GM21367 (cell line): Measurements from ENCODE around the gene GPC3.
"Not testable (repeated sequence)": the region's sequence is repeated elsewhere in the genome, so short reads cannot be mapped to it uniquely, and the experiment has no call there.

Source experiments
- ATAC-seq: cut with Tn5 transposase; IDR thresholded peaks from one replicate; pipeline ENCODE4 v1.9.1; 2021; ENCODE audit not compliant: unreplicated experiment

Gene GPC3

DNA sequence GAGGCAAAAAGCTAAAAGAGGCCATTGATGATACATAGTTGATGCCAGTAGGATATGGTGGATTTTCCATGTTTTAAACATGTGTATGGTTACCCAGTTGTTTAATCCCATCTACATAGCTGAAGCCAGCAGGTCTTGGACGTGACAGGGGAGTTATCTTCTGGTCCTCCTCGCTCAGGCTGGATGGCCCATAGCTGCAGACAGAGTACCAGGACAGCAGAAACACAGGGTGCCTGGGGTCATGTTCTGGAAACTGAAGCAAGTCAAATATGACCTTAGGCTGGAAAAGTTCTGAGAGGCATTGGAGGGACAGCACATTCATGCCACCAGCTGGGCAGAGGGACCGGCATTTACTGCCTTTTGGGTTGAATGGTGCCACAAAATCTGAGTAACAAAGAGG is 452.1 kb downstream of the GPC3 start:
- no peak for ATAC-seq

GRCh38 chrX:133530960-133531359 is 454.4 kb downstream of the GPC3 start:
- ATAC-seq = no peak

- ATAC-seq = no peak
Measured at GRCh38 chrX:133529578-133529977, 455.8 kb downstream of the GPC3 start.

- no peak for ATAC-seq
Measured at GRCh38 chrX:133527825-133528224, 457.6 kb downstream of the GPC3 start.

GRCh38 chrX:133527415-133527814 is 458.0 kb downstream of the GPC3 start:
- ATAC-seq = no peak

DNA sequence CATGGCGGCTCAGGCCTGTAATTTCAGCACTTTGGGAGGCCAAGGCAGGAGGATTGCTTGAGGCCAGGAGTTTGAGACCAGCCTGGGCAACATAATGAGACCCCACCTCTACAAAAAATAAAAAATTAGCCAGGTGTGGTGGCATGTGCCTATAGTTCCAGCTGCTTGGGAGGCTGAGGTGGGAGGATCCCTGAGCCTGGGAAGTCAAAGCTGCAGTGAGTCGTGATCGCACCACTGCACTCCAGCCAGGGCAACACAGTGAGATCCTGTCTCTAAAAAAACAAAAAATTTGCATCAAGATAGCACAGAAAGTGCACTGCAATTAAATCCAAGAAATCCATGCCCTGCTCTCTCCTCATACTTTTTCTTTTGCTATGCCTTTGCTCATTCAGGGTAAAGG is 458.6 kb downstream of the GPC3 start:
- ATAC-seq = not testable (repeated sequence)

DNA sequence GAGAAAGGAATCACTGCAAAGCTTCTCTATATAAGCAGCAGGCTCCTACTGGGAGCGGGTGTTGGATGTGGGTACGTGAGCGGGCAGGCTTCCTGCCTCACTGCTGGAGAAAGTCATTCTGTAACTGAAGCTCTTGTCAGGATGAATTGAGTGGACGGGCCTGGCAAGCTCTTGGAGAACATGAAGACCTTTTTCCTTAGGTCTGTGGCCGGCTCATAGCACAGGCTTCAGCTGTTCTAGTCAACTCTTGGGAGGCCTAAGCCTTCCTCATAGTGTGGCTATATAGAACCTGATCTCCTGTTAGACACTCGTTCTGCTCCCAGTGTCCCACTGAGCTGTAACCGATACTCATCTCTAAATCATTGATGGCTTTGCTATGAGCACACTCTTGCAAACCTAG is 461.9 kb downstream of the GPC3 start:
- ATAC-seq = no peak

GRCh38 chrX:133523081-133523487 is 462.3 kb downstream of the GPC3 start:
- no peak for ATAC-seq

DNA sequence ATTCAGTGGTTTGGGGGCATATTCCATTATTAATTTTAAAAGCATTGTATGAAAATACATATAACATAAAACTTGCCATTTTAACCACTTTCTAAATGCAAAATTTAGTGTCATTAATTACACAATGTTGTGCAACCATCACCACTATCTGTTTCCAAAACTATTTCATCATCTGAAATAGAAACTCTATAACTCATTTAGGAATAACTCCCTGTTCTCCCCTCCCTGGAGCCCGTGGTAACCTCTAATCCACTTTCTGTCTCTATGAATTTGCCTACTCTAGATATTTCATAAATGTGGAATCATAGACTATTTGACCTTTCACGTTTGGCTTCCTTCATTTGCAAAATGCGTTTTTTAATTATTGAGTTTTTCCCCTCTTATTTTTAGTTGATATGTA is 468.7 kb downstream of the GPC3 start:
- no peak for ATAC-seq

- ATAC-seq = no peak
Measured at GRCh38 chrX:133514486-133514885, 470.9 kb downstream of the GPC3 start.

DNA sequence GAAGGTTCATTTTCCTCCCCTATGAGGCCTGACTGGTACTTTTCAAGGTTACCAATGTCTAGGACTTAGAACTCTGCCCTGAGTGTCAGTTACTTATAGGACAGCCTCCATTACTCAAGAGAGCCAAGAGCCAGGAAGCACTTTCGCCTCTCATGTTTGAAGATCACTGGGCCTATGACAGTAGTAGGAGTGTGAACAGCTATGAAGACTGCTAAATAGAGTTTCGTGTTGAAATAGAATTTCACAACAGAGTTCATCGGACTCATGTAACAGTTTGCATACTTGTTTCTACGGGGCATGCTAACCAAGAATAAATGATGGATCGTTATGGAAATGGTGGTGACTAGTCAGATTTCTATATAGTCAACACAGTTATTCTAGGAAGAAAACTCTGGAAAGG is 472.3 kb downstream of the GPC3 start:
- ATAC-seq = no peak

DNA sequence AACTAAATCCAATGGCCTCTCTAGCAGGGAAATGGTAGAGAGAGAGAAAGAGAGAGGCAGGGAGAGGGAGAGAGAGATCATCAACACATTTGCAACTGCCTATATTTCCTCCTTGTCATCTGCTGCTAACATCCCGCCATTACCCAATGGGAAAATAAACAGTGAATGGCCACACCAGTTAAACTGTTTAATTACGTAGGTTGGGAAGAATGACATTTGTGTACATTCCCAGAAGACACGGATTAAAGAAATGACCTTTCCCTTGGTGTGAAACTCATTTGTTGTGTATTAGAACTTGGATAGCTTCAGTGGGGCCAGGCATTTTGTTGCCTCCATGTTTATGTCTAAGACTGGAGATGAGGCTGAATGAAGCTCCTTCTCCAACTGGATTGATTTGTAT is 474.4 kb downstream of the GPC3 start:
- no peak for ATAC-seq

GRCh38 chrX:133497356-133497755 is 488.0 kb downstream of the GPC3 start:
- ATAC-seq = no peak

DNA sequence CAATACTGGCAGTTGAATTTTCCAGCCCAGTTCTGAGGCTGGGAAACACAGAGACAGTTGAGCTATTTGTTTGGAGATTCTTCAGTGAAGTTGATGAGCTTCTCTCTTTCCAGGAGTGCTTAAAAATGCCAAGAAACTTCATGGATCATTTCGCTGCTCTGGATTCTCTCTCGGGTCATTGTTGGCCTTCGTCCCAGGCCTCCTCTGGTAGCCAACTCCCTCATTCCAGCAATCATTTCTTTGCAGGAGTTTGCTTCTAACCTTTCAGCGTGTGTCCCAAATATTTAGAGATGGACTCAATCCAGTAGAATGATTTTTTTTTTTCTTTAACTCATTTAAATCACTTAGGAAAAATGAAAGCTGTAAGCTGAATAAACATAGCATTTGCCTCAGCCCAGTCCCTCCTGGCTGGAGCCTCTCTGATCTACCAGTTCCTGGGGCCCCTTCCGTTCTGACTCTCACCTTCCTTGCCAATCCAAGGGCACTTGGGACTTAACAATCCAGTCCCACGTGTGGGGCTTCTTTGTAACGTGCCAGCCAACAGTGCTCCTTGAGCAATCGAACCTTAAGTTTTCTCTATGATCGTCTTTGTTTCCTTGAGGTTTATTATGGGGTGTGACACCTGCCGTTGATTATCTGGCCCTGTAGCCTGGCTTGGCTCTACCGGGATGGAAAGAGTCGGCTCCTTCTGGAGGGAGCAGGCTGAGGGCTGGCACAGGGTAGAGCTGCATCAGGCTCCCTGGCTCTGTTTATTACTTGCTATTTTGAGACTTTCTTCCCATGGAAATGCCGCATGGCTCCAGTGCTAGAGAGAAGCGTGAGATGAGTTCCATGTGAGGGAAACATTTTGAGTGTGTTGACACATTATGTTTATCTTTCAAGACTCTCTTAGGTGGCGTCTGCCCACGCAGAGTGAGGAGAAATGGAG is 489.7 kb downstream of the GPC3 start:
- no peak for ATAC-seq

DNA sequence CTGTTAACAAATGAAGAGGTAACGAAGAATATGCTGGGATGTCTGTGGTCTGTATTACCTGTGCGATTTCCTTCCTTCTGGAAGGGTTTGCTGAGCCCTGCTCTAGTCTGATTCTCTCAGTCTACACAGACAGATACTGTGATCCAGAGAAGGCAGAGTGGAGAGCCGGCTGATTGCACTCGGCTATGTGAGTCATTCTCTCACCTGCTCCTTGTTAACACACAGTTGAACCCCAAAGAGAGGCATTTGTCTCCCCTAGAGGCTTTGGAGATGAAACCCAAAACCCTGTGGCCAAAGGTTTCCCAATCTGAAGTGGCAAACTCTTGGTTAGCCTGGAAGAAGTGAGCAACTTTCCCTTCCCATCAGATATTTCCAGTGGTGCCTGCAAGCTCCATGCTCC is 492.0 kb downstream of the GPC3 start:
- no peak for ATAC-seq

- no peak for ATAC-seq
Measured at GRCh38 chrX:133490955-133491354, 494.4 kb downstream of the GPC3 start.
